Bronchial epithelial cell (primary cell): ENCODE data around the gene ACSL6. TPM values are rescaled to one million over a fixed set of nuclear protein-coding genes. Genes with fewer than 3 reads are reported as not detected.

ENCODE experiments used
- DNase-seq: peaks from one replicate; pipeline ENCODE4 v3.0.0-alpha.2; 2010; ENCODE audit warnings: low read depth
- FAIRE-seq: peaks from 2 replicates; lab custom pipeline; 2011; peaks lifted over from hg19 to GRCh38; lab: Jason Lieb, UNC
- H3K27me3 ChIP-seq: 2 replicates; pipeline ENCODE4 v1.5.1; 2011; ENCODE audit warnings: low read length; ENCODE audit not compliant: control insufficient read depth, insufficient read depth
- H3K36me3 ChIP-seq: 2 replicates; pipeline ENCODE4 v1.5.1; 2011; ENCODE audit warnings: low read length; ENCODE audit not compliant: control insufficient read depth, insufficient read depth
- H3K4me3 ChIP-seq: 2 replicates; pipeline ENCODE4 v1.5.1; 2011; ENCODE audit warnings: mild to moderate bottlenecking, low read depth, low read length, control low read depth
- CTCF ChIP-seq: IDR thresholded peaks from 2 replicates; pipeline ENCODE4 v1.5.1; 2011; ENCODE audit warnings: mild to moderate bottlenecking, moderate library complexity, low read length, control low read depth, inconsistent platforms; ENCODE audit not compliant: insufficient read depth, severe bottlenecking
- total RNA-seq: library from RNA; depleted of rRNA; stranded (reverse); fragments of >200 nt; gene quantifications from 2 replicates; pipeline ENCODE4 v1.2.1, GENCODE V29; 2014

Gene ACSL6
- total RNA-seq, 1 donor from 2014 or later: 0.26 TPM

DNA sequence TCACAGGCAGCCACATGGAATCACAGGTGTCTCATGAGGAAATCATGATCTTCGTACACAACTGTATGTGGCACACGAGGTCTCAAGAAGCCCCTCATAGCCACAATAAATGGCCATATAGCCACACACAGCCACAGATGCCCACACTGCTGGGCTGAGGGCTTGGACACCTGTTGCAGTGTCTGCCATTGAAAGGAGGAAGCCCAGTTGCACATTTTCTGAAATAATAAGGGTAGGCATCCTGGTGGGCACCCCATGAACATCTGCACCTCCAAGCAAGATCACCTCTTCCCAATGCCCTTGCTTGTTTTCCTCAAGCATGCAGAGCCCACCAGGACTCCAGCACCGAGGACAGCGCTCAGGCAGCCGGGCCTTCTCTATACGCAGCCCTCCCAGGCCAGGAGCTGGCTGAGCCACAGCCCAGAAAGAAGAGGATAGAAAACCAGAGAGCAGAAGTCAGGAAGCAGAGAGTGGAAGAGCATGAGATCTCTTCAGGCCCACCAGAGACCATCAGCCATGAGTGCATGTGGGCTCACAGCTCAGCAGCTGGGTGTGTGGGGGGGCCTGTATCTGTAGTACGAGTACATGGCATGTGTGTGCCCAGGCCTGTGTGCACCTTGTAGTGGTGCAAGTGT lies 1.0 kb upstream of the ACSL6 start:
- H3K4me3 ChIP-seq: no peak overlapping the region
- peaks cover 14% of the 10 kb centered on the region for H3K27me3 ChIP-seq
- DNase-seq: peak; percentile 29
- no peak for TF ChIP-seq CTCF
- H3K36me3 ChIP-seq: no peaks in the 10 kb centered on the region
- FAIRE-seq: peak; percentile 66

GRCh38 chr5:132010989-132011621 lies 353 bp downstream of the ACSL6 start:
- no peak for TF ChIP-seq CTCF

DNA sequence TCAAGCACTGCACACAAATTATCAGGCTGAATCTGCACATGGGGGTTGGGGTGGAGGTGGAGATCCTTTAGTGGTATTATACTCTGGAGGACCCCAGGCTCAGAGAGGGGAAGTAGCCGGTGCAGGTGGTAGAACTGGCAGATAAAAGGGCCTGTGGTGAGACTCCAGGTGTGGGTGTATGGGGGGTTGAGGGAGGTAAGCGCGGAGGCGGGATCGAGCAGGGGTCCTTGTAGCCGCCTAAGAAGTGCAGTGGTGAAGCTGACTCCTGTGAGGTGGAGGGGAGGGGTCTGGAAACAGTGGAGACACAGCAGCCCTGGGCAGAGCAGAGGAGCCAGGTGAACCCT lies 841 bp downstream of the ACSL6 start:
- no peak for FAIRE-seq
- Histone ChIP-seq H3K4me3 (no peak overlapping the region), H3K27me3 (peaks cover 14% of the 10 kb centered on the region), H3K36me3 (no peaks in the 10 kb centered on the region)
- no peak for DNase-seq
- TF ChIP-seq CTCF: no peak

More at GRCh38 chr5:132010989-132011621, 353 bp downstream of the ACSL6 start:
- DNase-seq (no peak), FAIRE-seq (no peak)
- peak overlapping the region; percentile 40 for H3K4me3 ChIP-seq
- peaks cover 14% of the 10 kb centered on the region for H3K27me3 ChIP-seq
- no peaks in the 10 kb centered on the region for H3K36me3 ChIP-seq

GRCh38 chr5:132009706-132010405 lies 1.6 kb downstream of the ACSL6 start:
- Histone ChIP-seq H3K36me3 (no peaks in the 10 kb centered on the region), H3K27me3 (peaks cover 14% of the 10 kb centered on the region), H3K4me3 (no peak overlapping the region)
- DNase-seq (no peak), FAIRE-seq (no peak)
- no peak for TF ChIP-seq CTCF

GRCh38 chr5:132008961-132009680 lies 2.3 kb downstream of the ACSL6 start:
- Histone ChIP-seq H3K27me3 (peaks cover 14% of the 10 kb centered on the region), H3K36me3 (no peaks in the 10 kb centered on the region), H3K4me3 (no peak overlapping the region)
- no peak for TF ChIP-seq CTCF
- DNase-seq (peak; percentile 77), FAIRE-seq (no peak)
